HepG2 (cell line): ENCODE data around the gene APOC3. TPM values are rescaled to one million over a fixed set of nuclear protein-coding genes. Genes with fewer than 3 reads are reported as not detected.

Source experiments
- FOXA3 ChIP-seq: IDR thresholded peaks from 2 replicates; pipeline ENCODE4 v1.6.1; 2016; ENCODE audit warnings: missing genetic modification reagents, missing compliant biosample characterization
- HIVEP1 ChIP-seq: sonication (generic); formaldehyde crosslinking; IDR thresholded peaks from 2 replicates; pipeline ENCODE4 v1.4.0; 2020; ENCODE audit warnings: mild to moderate bottlenecking, missing genetic modification reagents
- HMG20A ChIP-seq: IDR thresholded peaks from 2 replicates; pipeline ENCODE4 v1.6.1; 2016; ENCODE audit warnings: borderline replicate concordance
- KDM2A ChIP-seq: sonication (generic); formaldehyde crosslinking; IDR thresholded peaks from 2 replicates; pipeline ENCODE4 v1.4.0; 2020; ENCODE audit warnings: low read depth, missing genetic modification reagents, borderline replicate concordance
- KDM5A ChIP-seq: fragments of 200-600 bp; sonication (generic); IDR thresholded peaks from 2 replicates; pipeline ENCODE4 v1.7.0; 2018; ENCODE audit warnings: antibody characterized with exemption, mild to moderate bottlenecking, low read length, borderline replicate concordance
- MTA1 ChIP-seq: sonication (generic); formaldehyde crosslinking; IDR thresholded peaks from 2 replicates; pipeline ENCODE4 v1.4.0; 2020; ENCODE audit warnings: missing genetic modification reagents, mild to moderate bottlenecking, borderline replicate concordance
- PAF1 ChIP-seq: IDR thresholded peaks from 2 replicates; pipeline ENCODE4 v1.6.1; 2016; ENCODE audit warnings: missing genetic modification reagents, missing compliant biosample characterization
- RCOR2 ChIP-seq: IDR thresholded peaks from 2 replicates; pipeline ENCODE4 v1.6.1; 2016; ENCODE audit warnings: missing biosample characterization, missing genetic modification reagents
- RXRB ChIP-seq: IDR thresholded peaks from 2 replicates; pipeline ENCODE4 v1.6.1; 2016; ENCODE audit warnings: borderline replicate concordance, missing genetic modification reagents, missing compliant biosample characterization
- TARDBP ChIP-seq: sonication (generic); formaldehyde crosslinking; IDR thresholded peaks from 2 replicates; pipeline ENCODE4 v1.8.0; 2022; ENCODE audit warnings: mild to moderate bottlenecking, missing genetic modification reagents
- TBL1XR1 ChIP-seq: fragments of 150-350 bp; IDR thresholded peaks from 2 replicates; pipeline ENCODE4 v1.6.1; 2014; ENCODE audit warnings: borderline replicate concordance, low read length; ENCODE audit not compliant: partially characterized antibody
- ZNF12 ChIP-seq: sonication (generic); formaldehyde crosslinking; IDR thresholded peaks from 2 replicates; pipeline ENCODE4 v1.5.0; 2020; ENCODE audit warnings: missing genetic modification reagents
- ZNF331 ChIP-seq: sonication (generic); formaldehyde crosslinking; IDR thresholded peaks from 2 replicates; pipeline ENCODE4 v1.4.0; 2020; ENCODE audit warnings: missing genetic modification reagents
- ZNF431 ChIP-seq: sonication (generic); formaldehyde crosslinking; IDR thresholded peaks from 2 replicates; pipeline ENCODE4 v1.9.0; 2022; ENCODE audit warnings: missing genetic modification reagents, low read depth, mild to moderate bottlenecking, borderline replicate concordance
- ZNF614 ChIP-seq: IDR thresholded peaks from 2 replicates; pipeline ENCODE4 v1.6.1; 2018; ENCODE audit warnings: missing biosample characterization, missing genetic modification reagents, inconsistent platforms, borderline replicate concordance
- ZNF615 ChIP-seq: sonication (generic); formaldehyde crosslinking; IDR thresholded peaks from 2 replicates; pipeline ENCODE4 v1.5.0; 2020; ENCODE audit warnings: mild to moderate bottlenecking, missing genetic modification reagents, borderline replicate concordance
- ZNF772 ChIP-seq: sonication (generic); formaldehyde crosslinking; IDR thresholded peaks from 2 replicates; pipeline ENCODE4 v1.5.0; 2020; ENCODE audit warnings: mild to moderate bottlenecking, missing genetic modification reagents
- polyA plus RNA-seq, 8 experiments: library from polyadenylated mRNA; depleted of rRNA in 3 of 8; stranded (reverse) in 7 of 8; unstranded in 1 of 8; fragments of >200 nt; fragmentation: Illumina TruSeq in 4 of 8; extraction: Trizol in 4 of 8; gene quantifications; 2 replicates each; pipeline versions ENCODE4 v1.2.1 to v1.2.3, GENCODE V29; 2011 to 2016; ENCODE audit warnings: low read depth in 4 of 8, missing spikeins in 1 of 8, mixed read lengths in 1 of 8; ENCODE audit not compliant: insufficient read depth in 1 of 8
- total RNA-seq, 5 experiments: library from RNA; depleted of rRNA; stranded (reverse); fragments of >200 nt; fragmentation: Illumina TruSeq; extraction: Trizol; gene quantifications; 2 replicates each; pipeline ENCODE4 v1.2.3, GENCODE V29; 2016; ENCODE audit warnings: low read depth in 1 of 5
- TF ChIP-seq, protein P1 (sequence below): sonication (generic); formaldehyde crosslinking; IDR thresholded peaks from 2 replicates; pipeline ENCODE4 v1.4.0; 2020; ENCODE audit warnings: missing genetic modification reagents
- TF ChIP-seq, protein P2 (sequence below): sonication (generic); formaldehyde crosslinking; IDR thresholded peaks from 2 replicates; pipeline ENCODE4 v1.8.0; 2022; ENCODE audit warnings: mild to moderate bottlenecking, missing genetic modification reagents; ENCODE audit not compliant: insufficient replicate concordance
- TF ChIP-seq, protein P3 (sequence below): sonication (generic); formaldehyde crosslinking; IDR thresholded peaks from 2 replicates; pipeline ENCODE4 v1.8.1; 2023; ENCODE audit warnings: mild to moderate bottlenecking, moderate library complexity, missing genetic modification reagents
- TF ChIP-seq, protein P4 (sequence below): fragments of 450-650 bp; IDR thresholded peaks from 2 replicates; pipeline ENCODE4 v1.6.1; 2016

Gene APOC3
- total and polyA plus RNA-seq, 2 of the 13 experiments (the other 11 are each of a cell fraction or from before 2014, with no cell fraction given), result 314 to 687 TPM

DNA sequence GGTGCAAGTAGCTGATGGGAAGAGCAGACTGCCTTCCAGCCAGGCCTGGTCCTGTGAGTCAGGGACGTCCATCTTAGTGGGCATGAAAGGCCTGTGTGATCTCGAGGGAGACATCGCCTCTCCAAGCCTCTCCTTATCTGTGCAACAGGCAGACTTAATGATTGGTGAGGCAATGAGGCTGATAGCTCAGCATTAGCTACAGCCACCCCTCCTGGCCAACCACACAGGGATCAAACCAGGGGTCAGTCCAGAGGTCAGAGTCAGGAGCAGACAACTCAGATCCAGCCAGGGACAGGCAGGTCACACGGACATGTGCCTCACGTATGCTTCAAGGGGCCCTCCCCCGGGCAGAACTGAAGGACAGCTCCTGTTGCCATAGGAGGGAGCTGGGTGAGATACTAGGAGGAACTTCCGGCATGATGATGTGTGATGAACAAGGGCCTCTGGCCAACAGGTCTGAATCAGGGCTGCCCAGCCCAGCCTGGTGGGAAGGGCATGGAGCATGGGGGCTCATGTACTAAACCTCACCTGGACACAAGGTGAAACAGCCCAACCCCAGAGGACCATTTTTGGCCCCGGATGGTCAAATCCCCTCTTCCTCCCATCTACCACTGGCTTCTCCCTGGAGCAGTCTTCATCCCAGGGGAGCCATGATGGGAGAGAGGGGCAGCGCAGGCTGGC, 2.8 kb upstream of the APOC3 start (continued):
- TF ChIP-seq KDM5A (no peak), KDM2A (CRISPR knock-in tag) (peak; percentile 31; the same call in 1 of the 2 replicates), ZNF12 (CRISPR knock-in tag) (no peak), ZNF331 (CRISPR knock-in tag) (peak; percentile 81), HIVEP1 (CRISPR knock-in tag) (peak; percentile 85), HMG20A (CRISPR knock-in tag) (peak; percentile 68; the same call in 1 of the 2 replicates), RCOR2 (CRISPR knock-in tag) (peak; percentile 99), RXRB (peak; percentile 94), TBL1XR1 (peak; percentile 15), ZNF772 (peak; percentile 81), ZNF614 (peak; percentile 98), PAF1 (no peak), TARDBP (CRISPR knock-in tag) (peak; percentile 93), MTA1 (CRISPR knock-in tag) (peak; percentile 81; the same call in 1 of the 2 replicates), FOXA3 (CRISPR knock-in tag) (peak; percentile 87), ZNF615 (CRISPR knock-in tag) (0 out of 2 replicates have a peak, but pooled peaks have one; percentile 12), ZNF431 (CRISPR knock-in tag) (peak; percentile 92; the same call in 1 of the 2 replicates)
- TF ChIP-seq, protein P1, sequence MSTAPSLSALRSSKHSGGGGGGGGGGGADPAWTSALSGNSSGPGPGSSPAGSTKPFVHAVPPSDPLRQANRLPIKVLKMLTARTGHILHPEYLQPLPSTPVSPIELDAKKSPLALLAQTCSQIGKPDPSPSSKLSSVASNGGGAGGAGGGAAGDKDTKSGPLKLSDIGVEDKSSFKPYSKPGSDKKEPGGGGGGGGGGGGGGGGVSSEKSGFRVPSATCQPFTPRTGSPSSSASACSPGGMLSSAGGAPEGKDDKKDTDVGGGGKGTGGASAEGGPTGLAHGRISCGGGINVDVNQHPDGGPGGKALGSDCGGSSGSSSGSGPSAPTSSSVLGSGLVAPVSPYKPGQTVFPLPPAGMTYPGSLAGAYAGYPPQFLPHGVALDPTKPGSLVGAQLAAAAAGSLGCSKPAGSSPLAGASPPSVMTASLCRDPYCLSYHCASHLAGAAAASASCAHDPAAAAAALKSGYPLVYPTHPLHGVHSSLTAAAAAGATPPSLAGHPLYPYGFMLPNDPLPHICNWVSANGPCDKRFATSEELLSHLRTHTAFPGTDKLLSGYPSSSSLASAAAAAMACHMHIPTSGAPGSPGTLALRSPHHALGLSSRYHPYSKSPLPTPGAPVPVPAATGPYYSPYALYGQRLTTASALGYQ (CRISPR knock-in tag), result no peak; the same call in 1 of the 2 replicates
- TF ChIP-seq, protein P2, sequence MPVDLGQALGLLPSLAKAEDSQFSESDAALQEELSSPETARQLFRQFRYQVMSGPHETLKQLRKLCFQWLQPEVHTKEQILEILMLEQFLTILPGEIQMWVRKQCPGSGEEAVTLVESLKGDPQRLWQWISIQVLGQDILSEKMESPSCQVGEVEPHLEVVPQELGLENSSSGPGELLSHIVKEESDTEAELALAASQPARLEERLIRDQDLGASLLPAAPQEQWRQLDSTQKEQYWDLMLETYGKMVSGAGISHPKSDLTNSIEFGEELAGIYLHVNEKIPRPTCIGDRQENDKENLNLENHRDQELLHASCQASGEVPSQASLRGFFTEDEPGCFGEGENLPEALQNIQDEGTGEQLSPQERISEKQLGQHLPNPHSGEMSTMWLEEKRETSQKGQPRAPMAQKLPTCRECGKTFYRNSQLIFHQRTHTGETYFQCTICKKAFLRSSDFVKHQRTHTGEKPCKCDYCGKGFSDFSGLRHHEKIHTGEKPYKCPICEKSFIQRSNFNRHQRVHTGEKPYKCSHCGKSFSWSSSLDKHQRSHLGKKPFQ (CRISPR knock-in tag), result peak; percentile 52
- TF ChIP-seq, protein P3, sequence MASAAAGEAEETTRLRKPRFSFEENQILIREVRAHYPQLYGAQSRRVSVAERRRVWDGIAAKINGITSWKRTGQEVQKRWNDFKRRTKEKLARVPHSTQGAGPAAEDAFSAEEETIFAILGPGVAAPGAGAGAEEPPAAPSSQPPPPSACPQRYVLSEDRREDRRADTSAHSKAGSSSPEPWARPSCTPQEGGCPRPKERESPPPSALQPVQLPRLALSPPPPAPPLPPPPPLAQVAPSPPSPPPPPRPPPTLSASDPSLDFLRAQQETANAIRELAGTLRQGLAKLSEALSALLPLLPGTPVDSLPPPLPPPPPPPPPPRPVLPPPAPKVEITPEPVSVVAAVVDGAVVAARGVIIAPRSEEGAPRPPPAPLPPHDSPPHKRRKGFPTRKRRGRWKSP (CRISPR knock-in tag), result peak; percentile 50; the same call in 1 of the 2 replicates
- TF ChIP-seq, protein P4, sequence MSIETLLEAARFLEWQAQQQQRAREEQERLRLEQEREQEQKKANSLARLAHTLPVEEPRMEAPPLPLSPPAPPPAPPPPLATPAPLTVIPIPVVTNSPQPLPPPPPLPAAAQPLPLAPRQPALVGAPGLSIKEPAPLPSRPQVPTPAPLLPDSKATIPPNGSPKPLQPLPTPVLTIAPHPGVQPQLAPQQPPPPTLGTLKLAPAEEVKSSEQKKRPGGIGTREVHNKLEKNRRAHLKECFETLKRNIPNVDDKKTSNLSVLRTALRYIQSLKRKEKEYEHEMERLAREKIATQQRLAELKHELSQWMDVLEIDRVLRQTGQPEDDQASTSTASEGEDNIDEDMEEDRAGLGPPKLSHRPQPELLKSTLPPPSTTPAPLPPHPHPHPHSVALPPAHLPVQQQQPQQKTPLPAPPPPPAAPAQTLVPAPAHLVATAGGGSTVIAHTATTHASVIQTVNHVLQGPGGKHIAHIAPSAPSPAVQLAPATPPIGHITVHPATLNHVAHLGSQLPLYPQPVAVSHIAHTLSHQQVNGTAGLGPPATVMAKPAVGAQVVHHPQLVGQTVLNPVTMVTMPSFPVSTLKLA, result peak; percentile 49
